Neural cell (in vitro differentiated cells): ENCODE measurements around the gene PCED1A. TPM values are rescaled to one million over a fixed set of nuclear protein-coding genes. Genes with fewer than 3 reads are reported as not detected.
A peak's percentile ranks its signal among the peaks of the same experiment; 100 is the strongest.

Experiments used
- H2AFZ ChIP-seq: fragments of 200-600, 300-800 bp; sonication (generic), shearing (Covaris generic); 2 replicates; pipeline ENCODE4 v1.6.0; 2014; ENCODE audit warnings: low read depth, mild to moderate bottlenecking, antibody characterized with exemption, low read length, moderate library complexity
- H3F3A ChIP-seq: fragments of 200-600 bp; shearing (Covaris generic); 2 replicates; pipeline ENCODE4 v1.6.1; 2016; ENCODE audit warnings: mild to moderate bottlenecking, moderate library complexity, mixed read lengths, antibody characterized with exemption, low read length; ENCODE audit not compliant: insufficient read depth, poor library complexity, severe bottlenecking
- H3K27ac ChIP-seq: fragments of 200-600, 300-800 bp; sonication (generic), shearing (Covaris generic); 2 replicates; pipeline ENCODE4 v1.5.1; 2014; ENCODE audit warnings: mild to moderate bottlenecking, low read length, moderate library complexity
- H3K27me3 ChIP-seq: fragments of 300-800, 200-600 bp; sonication (generic), shearing (Covaris generic); 2 replicates; pipeline ENCODE4 v1.6.0; 2014; ENCODE audit warnings: mild to moderate bottlenecking, low read depth, low read length, moderate library complexity; ENCODE audit not compliant: insufficient read depth
- H3K36me3 ChIP-seq: fragments of 300-800, 200-600 bp; sonication (generic), shearing (Covaris generic); 2 replicates; pipeline ENCODE4 v1.5.1; 2014; ENCODE audit warnings: mild to moderate bottlenecking, antibody characterized with exemption, low read length, moderate library complexity; ENCODE audit not compliant: insufficient read depth
- H3K4me2 ChIP-seq: fragments of 300-800, 200-600 bp; sonication (generic), shearing (Covaris generic); 2 replicates; pipeline ENCODE4 v1.6.0; 2014; ENCODE audit warnings: mild to moderate bottlenecking, low read length
- H3K4me3 ChIP-seq: fragments of 300-800, 200-600 bp; sonication (generic), shearing (Covaris generic); 2 replicates; pipeline ENCODE4 v1.5.1; 2014; ENCODE audit warnings: mild to moderate bottlenecking, low read length, moderate library complexity
- H3K79me2 ChIP-seq: fragments of 200-600 bp; shearing (Covaris generic); replicated peaks from 2 replicates; pipeline ENCODE4 v1.6.0; 2014; ENCODE audit warnings: mild to moderate bottlenecking, low read length, moderate library complexity; ENCODE audit not compliant: insufficient read depth
- H3K9ac ChIP-seq: fragments of 300-800, 200-600 bp; sonication (generic), shearing (Covaris generic); 2 replicates; pipeline ENCODE4 v1.6.1; 2016; ENCODE audit warnings: mild to moderate bottlenecking, low read length, mixed read lengths
- H3K9me2 ChIP-seq: fragments of 200-600 bp; shearing (Covaris generic); 2 replicates; pipeline ENCODE4 v1.6.1; 2016; ENCODE audit warnings: mild to moderate bottlenecking, low read length, mixed read lengths; ENCODE audit not compliant: insufficient read depth
- H3K9me3 ChIP-seq: fragments of 200-600, 300-800 bp; sonication (generic), shearing (Covaris generic); 2 replicates; pipeline ENCODE4 v1.6.1; 2016; ENCODE audit warnings: mild to moderate bottlenecking, mixed run types, low read length, moderate library complexity, mixed read lengths
- H4K20me1 ChIP-seq: fragments of 200-600 bp; shearing (Covaris generic); 2 replicates; pipeline ENCODE4 v1.6.1; 2016; ENCODE audit warnings: mild to moderate bottlenecking, mixed run types; ENCODE audit not compliant: insufficient read depth
- EP300 ChIP-seq: fragments of 450-650 bp; conservative IDR thresholded peaks from 2 replicates; pipeline ENCODE4 v1.6.1; 2014; ENCODE audit warnings: antibody characterized with exemption, mild to moderate bottlenecking, moderate library complexity; ENCODE audit not compliant: poor library complexity, severe bottlenecking
- EZH2 ChIP-seq: fragments of 200-600, 300-800 bp; shearing (Covaris generic), sonication (generic); IDR thresholded peaks from 2 replicates; pipeline ENCODE4 v1.6.1; 2014; ENCODE audit warnings: antibody characterized with exemption, low read length, borderline replicate concordance, mild to moderate bottlenecking; ENCODE audit not compliant: insufficient read depth, poor library complexity, severe bottlenecking
- MXI1 ChIP-seq: fragments of 450-650 bp; conservative IDR thresholded peaks from 2 replicates; pipeline ENCODE4 v1.6.1; 2014; ENCODE audit warnings: antibody characterized with exemption, mild to moderate bottlenecking; ENCODE audit not compliant: poor library complexity, severe bottlenecking
- POLR2AphosphoS5 ChIP-seq: IDR thresholded peaks from 2 replicates; pipeline ENCODE4 v1.6.1; 2012
- RAD21 ChIP-seq: fragments of 450-650 bp; conservative IDR thresholded peaks from 2 replicates; pipeline ENCODE4 v1.6.1; 2014; ENCODE audit warnings: antibody characterized with exemption, mild to moderate bottlenecking, moderate library complexity
- SMC3 ChIP-seq: fragments of 450-650 bp; conservative IDR thresholded peaks from 2 replicates; pipeline ENCODE4 v1.6.1; 2014; ENCODE audit warnings: antibody characterized with exemption, mild to moderate bottlenecking, moderate library complexity; ENCODE audit not compliant: poor library complexity
- TAF1 ChIP-seq: IDR thresholded peaks from 2 replicates; pipeline ENCODE4 v1.6.1; 2012; ENCODE audit warnings: low read depth
- polyA plus RNA-seq: library from polyadenylated mRNA; depleted of rRNA; stranded (reverse); fragments of >200 nt; gene quantifications from 2 replicates; pipeline ENCODE4 v1.2.3, GENCODE V29; 2014
- TF ChIP-seq, protein P1 (sequence below): IDR thresholded peaks from 2 replicates; pipeline ENCODE4 v1.6.1; 2012; ENCODE audit warnings: borderline replicate concordance
- TF ChIP-seq, protein P2 (sequence below): fragments of 450-650 bp; IDR thresholded peaks from 2 replicates; pipeline ENCODE4 v1.5.1; 2014; ENCODE audit warnings: antibody characterized with exemption, mild to moderate bottlenecking, moderate library complexity; ENCODE audit not compliant: poor library complexity, severe bottlenecking

PCED1A gene
- polyA plus RNA-seq, 1 donor from 2014 or later, result 132 TPM

DNA sequence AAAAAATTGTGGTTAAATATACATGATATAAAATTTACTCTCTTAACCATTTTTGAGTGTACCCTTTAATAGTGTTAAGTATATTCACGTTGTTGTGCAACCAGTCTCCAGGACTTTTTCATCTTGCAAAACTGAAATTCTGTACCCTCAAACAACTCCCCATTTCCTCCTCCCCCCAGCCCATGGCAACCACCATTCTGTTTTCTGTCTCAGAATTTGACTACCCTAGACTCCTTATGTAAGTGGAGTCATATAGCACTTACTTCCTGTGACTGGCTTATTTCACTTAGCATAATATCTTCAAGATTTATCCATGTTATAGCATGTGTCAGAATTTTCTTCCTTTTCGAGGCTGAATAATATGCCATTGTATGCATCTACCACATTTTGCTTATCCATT, 5.2 kb upstream of the PCED1A start:
- H3K9me2 ChIP-seq, result no peaks in the 10 kb centered on the region
- no peak for TF ChIP-seq TAF1
- TF ChIP-seq POLR2AphosphoS5, result no peak
- no peak for TF ChIP-seq RAD21
- no peak for TF ChIP-seq MXI1
- TF ChIP-seq, protein P1, sequence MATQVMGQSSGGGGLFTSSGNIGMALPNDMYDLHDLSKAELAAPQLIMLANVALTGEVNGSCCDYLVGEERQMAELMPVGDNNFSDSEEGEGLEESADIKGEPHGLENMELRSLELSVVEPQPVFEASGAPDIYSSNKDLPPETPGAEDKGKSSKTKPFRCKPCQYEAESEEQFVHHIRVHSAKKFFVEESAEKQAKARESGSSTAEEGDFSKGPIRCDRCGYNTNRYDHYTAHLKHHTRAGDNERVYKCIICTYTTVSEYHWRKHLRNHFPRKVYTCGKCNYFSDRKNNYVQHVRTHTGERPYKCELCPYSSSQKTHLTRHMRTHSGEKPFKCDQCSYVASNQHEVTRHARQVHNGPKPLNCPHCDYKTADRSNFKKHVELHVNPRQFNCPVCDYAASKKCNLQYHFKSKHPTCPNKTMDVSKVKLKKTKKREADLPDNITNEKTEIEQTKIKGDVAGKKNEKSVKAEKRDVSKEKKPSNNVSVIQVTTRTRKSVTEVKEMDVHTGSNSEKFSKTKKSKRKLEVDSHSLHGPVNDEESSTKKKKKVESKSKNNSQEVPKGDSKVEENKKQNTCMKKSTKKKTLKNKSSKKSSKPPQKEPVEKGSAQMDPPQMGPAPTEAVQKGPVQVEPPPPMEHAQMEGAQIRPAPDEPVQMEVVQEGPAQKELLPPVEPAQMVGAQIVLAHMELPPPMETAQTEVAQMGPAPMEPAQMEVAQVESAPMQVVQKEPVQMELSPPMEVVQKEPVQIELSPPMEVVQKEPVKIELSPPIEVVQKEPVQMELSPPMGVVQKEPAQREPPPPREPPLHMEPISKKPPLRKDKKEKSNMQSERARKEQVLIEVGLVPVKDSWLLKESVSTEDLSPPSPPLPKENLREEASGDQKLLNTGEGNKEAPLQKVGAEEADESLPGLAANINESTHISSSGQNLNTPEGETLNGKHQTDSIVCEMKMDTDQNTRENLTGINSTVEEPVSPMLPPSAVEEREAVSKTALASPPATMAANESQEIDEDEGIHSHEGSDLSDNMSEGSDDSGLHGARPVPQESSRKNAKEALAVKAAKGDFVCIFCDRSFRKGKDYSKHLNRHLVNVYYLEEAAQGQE, result no peak
- TF ChIP-seq EP300, result no peak
- no peak for TF ChIP-seq SMC3
- TF ChIP-seq, protein P2, sequence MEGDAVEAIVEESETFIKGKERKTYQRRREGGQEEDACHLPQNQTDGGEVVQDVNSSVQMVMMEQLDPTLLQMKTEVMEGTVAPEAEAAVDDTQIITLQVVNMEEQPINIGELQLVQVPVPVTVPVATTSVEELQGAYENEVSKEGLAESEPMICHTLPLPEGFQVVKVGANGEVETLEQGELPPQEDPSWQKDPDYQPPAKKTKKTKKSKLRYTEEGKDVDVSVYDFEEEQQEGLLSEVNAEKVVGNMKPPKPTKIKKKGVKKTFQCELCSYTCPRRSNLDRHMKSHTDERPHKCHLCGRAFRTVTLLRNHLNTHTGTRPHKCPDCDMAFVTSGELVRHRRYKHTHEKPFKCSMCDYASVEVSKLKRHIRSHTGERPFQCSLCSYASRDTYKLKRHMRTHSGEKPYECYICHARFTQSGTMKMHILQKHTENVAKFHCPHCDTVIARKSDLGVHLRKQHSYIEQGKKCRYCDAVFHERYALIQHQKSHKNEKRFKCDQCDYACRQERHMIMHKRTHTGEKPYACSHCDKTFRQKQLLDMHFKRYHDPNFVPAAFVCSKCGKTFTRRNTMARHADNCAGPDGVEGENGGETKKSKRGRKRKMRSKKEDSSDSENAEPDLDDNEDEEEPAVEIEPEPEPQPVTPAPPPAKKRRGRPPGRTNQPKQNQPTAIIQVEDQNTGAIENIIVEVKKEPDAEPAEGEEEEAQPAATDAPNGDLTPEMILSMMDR, result no peak
- TF ChIP-seq EZH2, result no peak
- H2AFZ ChIP-seq, result no peak overlapping the region
- no peaks in the 10 kb centered on the region for H3K36me3 ChIP-seq
- H3K27me3 ChIP-seq, result no peaks in the 10 kb centered on the region
- no peak overlapping the region for H3K9ac ChIP-seq
- no peak overlapping the region for H3K4me2 ChIP-seq
- no peaks in the 10 kb centered on the region for H3F3A ChIP-seq
- H3K9me3 ChIP-seq, result no peaks in the 10 kb centered on the region
- no peak overlapping the region for H3K4me3 ChIP-seq
- no peak overlapping the region for H3K27ac ChIP-seq
- no peaks in the 10 kb centered on the region for H4K20me1 ChIP-seq
- peaks cover 3% of the 10 kb centered on the region for H3K79me2 ChIP-seq

DNA sequence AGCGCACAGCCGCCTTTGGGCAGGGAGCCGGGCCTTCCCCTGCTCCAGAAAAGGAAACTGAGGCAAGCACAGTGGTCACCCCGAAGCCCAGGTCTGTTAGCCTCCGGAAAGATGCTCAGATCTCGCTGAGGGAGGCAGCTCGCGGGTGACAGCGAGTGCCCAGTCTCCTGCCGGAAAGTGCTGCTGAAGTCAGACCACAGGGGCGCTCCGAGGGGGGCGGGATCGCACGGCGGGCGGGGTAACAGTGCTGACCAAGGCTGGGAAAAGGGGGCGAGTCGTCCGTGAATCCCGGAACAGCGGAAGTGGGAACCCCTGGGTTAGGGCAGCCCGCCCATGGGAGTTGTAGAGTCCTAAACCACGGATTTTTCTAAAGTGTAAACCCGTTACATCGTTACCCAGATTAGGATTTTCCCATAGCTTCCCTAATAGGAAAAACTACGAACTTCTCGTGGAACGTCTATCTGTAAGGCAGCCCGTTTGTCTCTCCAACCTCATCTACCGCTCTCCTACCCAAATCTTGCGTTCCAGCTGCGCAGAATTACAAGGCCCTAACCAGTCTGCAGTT, 594 bp upstream of the PCED1A start:
- TF ChIP-seq TAF1, result no peak
- TF ChIP-seq RAD21, result no peak
- no peak for TF ChIP-seq SMC3
- no peak for TF ChIP-seq EZH2
- TF ChIP-seq, protein P2, result no peak
- TF ChIP-seq, protein P1, result no peak
- TF ChIP-seq EP300, result no peak
- TF ChIP-seq MXI1, result no peak
- no peak for TF ChIP-seq POLR2AphosphoS5
- peak overlapping the region; percentile 76 for H3K9ac ChIP-seq
- H3K9me2 ChIP-seq, result no peaks in the 10 kb centered on the region
- H4K20me1 ChIP-seq, result no peaks in the 10 kb centered on the region
- H3K27ac ChIP-seq, result peak overlapping the region; percentile 20
- no peaks in the 10 kb centered on the region for H3K36me3 ChIP-seq
- peak overlapping the region; percentile 63 for H3K4me2 ChIP-seq
- H3K79me2 ChIP-seq, result peaks cover 3% of the 10 kb centered on the region
- peak overlapping the region; percentile 97 for H3K4me3 ChIP-seq
- no peaks in the 10 kb centered on the region for H3F3A ChIP-seq
- no peaks in the 10 kb centered on the region for H3K27me3 ChIP-seq
- peak overlapping the region; percentile 56 for H2AFZ ChIP-seq
- H3K9me3 ChIP-seq, result no peaks in the 10 kb centered on the region
